GF-D8 (cell line): ENCODE data around the gene SRRM4.

Experiments used
- DNase-seq: peaks from one replicate; lab custom pipeline; 2025; lab: John Stamatoyannopoulos, UW

SRRM4 gene

GRCh38 chr12:119202544-119202943 is 221.2 kb downstream of the SRRM4 start:
- no peak for DNase-seq

DNA sequence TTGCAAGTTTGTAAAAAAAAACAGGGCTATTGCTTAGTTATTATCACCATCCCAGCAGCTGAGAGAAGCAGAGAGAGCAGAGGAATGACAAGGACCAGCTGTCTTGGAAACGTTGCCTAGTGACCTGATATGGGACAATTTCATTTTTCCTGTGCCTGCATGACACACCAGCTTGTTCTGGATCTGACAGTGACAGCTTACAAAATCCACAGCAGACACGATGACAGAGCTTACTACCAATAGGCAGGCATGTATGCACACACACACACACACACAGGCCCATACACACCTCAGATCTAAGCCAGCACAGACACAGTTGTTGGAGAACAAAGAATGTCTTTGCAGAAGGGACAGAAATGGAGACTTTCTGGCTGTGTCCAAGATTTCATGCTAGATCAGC is 222.8 kb downstream of the SRRM4 start:
- no peak for DNase-seq

DNA sequence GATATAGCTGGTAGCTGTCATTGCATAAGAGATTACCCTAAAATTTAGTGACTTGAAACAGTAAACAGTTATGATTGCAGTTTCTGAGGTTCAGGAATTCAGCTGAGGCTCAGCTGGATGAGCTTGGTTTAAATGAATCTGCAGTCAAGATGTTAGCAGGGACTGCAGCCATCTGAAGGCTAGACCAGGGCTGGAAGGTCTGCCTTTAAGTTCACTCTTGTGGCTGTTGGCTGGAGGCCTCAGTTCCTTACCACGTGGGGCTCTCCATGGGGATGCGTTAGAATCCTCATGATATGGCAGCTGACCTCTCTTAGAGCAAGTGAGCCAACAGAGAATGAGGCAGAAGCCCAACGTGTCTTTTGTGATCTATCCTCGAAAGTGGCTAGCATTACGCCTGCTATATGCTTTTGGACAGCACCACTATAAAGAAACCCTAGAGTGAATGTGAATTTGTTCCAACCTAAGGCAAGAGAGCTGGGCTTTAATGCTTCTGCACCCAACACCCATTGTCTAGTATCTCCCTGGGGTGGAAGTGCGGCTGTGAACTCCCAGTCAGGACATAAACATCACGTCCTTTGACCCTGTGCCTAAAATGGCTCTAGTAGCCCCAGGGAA is 223.4 kb downstream of the SRRM4 start:
- DNase-seq, result no peak

GRCh38 chr12:119206348-119207062 is 225.2 kb downstream of the SRRM4 start:
- DNase-seq, result no peak

DNA sequence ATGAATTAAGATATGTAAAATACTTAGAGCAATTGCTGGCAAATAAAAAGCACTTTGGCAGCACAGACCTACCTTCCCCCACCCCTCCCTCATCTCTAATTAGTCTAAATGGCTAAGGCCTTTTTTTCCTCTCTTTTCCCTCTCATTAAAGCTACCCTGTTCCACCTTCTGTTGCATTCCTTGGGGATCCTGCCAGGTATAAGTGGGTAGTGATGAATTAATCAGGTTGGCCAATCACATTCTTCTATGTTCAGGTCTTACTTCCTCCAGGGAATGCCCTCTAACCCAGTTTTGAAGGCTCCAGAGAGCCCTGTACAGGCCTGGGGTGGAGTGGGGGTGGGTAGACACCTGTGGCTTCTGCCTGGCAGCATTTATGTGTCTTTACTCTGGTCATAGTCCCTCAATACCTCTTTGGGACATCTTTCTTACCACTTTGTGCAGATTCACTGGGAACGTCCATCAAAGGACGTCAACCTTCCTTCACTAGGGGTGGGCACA is 225.8 kb downstream of the SRRM4 start:
- no peak for DNase-seq

DNA sequence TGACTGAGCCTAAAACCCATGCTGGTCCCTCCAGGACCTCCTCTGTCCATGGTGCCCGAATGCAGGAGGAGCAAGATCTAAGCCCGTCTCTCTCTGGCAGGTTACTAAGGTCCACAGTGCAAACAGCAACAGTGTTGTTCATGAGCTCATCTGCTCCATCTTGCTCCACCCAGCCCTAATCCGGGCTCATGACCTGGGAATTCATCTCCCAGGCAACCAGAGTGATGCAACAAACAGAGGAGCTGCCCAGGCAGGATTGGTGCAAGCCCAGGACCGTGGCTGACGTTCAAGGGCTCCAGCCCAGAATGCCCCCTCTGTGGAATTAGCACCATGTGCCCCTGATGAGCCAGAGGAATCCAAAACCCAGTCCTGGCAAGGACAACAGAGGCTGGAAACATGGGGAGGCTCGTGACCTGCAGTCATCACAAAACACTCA is 227.3 kb downstream of the SRRM4 start:
- DNase-seq, result no peak

DNA sequence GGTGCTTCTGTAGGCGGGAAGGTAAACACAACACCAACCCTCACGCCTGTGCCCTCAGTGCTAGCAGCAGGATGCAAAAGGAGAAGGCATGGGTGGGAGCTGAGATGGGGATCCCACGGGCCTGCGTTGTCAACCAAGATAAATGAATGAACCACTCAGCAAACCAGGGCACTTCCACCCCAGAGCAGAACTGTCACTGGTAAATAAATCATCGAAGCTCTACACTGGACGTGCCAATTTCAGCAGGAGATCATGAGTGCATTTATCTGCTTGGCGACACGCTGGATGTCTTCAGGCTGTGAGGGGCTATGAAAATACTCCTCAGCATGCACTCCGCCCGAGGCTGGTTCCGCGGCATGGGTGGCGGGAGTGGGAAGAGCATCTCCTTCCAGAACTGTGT is 230.5 kb downstream of the SRRM4 start:
- DNase-seq, result no peak
